ENCODE results near the gene GNB1L. TPM values are rescaled to one million over a fixed set of nuclear protein-coding genes. Genes with fewer than 3 reads are reported as not detected.
"Not testable (repeated sequence)": the region's sequence is repeated elsewhere in the genome, so short reads cannot be mapped to it uniquely, and the experiment has no call there.

Gene GNB1L
- polyA plus RNA-seq, 1 donor from 2014 or later: 16.5 TPM

DNA sequence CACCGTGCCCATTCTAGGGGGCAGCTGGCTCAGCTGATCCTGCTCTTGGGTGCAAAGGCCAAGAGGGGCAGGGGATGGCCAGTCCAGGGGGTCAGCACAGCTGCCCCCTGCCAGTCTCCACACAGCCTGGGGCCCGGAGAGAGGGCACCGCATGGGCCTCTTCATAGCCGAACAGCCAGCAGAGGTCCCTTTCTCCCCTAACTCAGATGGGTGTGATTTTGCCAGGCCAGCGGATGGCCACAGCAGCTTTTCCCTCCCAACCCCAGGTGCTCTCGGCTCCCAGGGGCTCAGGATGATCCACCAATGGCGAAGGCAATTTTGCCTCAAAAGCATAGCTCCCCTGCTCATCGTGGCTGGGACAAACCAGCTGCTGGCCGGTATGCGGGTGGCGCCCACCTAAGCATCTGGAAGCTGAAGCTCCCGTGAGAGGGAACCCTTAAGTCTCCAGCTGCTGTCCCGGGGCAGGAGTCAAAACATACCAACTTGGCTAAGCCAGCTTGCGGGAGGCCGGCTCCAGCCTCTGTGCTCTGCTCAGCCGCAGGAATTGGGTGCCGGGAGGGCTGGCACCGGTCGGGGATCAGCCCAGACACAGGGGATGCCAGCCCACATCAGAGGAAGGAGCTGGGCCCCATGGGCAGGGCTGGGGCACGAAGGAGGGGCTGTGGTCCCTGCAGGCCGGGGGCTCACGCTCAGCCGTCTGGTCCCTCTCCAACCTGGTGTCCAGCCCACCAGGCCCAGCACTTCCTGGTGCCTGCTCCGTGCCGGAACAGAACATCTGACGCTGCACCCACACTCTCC, 30.5 kb upstream of the GNB1L start:
- Histone ChIP-seq H4K20me1 (ENCODE audit: insufficient read depth) (no peaks in the 10 kb centered on the region), H3K4me2 (ENCODE audit: low read length) (no peak overlapping the region), H2AFZ (ENCODE audit: low read depth, low read length) (no peak overlapping the region), H3F3A (ENCODE audit: insufficient read depth, low read length, poor library complexity, severe bottlenecking) (no peaks in the 10 kb centered on the region), H3K9me3 (ENCODE audit: low read length) (no peaks in the 10 kb centered on the region), H3K9me2 (ENCODE audit: insufficient read depth, low read length) (no peaks in the 10 kb centered on the region), H3K27me3 (ENCODE audit: insufficient read depth, low read depth, low read length) (no peaks in the 10 kb centered on the region), H3K27ac (ENCODE audit: low read length) (no peak overlapping the region), H3K4me3 (ENCODE audit: low read length) (no peak overlapping the region), H3K79me2 (replicated peaks; ENCODE audit: insufficient read depth, low read length) (no peaks in the 10 kb centered on the region), H3K36me3 (ENCODE audit: insufficient read depth, low read length) (no peaks in the 10 kb centered on the region), H3K9ac (ENCODE audit: low read length) (no peak overlapping the region)
- TF ChIP-seq REST (IDR thresholded peaks at IDR 0.05; ENCODE audit: borderline replicate concordance): no peak
- TF ChIP-seq TAF1 (IDR thresholded peaks at IDR 0.05; ENCODE audit: low read depth): no peak

GRCh38 chr22:19884161-19884953, 29.7 kb upstream of the GNB1L start:
- Histone ChIP-seq H3K9ac (ENCODE audit: low read length) (no peak overlapping the region), H4K20me1 (ENCODE audit: insufficient read depth) (no peaks in the 10 kb centered on the region), H3K4me2 (ENCODE audit: low read length) (no peak overlapping the region), H3K79me2 (replicated peaks; ENCODE audit: insufficient read depth, low read length) (no peaks in the 10 kb centered on the region), H3K27ac (ENCODE audit: low read length) (no peak overlapping the region), H3K27me3 (ENCODE audit: insufficient read depth, low read depth, low read length) (no peaks in the 10 kb centered on the region), H3K9me3 (ENCODE audit: low read length) (no peaks in the 10 kb centered on the region), H3F3A (ENCODE audit: insufficient read depth, low read length, poor library complexity, severe bottlenecking) (no peaks in the 10 kb centered on the region), H3K36me3 (ENCODE audit: insufficient read depth, low read length) (no peaks in the 10 kb centered on the region), H2AFZ (ENCODE audit: low read depth, low read length) (no peak overlapping the region), H3K9me2 (ENCODE audit: insufficient read depth, low read length) (no peaks in the 10 kb centered on the region), H3K4me3 (ENCODE audit: low read length) (no peak overlapping the region)
- TF ChIP-seq SMC3 (conservative IDR thresholded peaks at IDR 0.05; ENCODE audit: poor library complexity) (no peak), REST (IDR thresholded peaks at IDR 0.05; ENCODE audit: borderline replicate concordance) (no peak), RAD21 (conservative IDR thresholded peaks at IDR 0.05) (no peak), EP300 (conservative IDR thresholded peaks at IDR 0.05; ENCODE audit: poor library complexity, severe bottlenecking) (no peak), TAF1 (IDR thresholded peaks at IDR 0.05; ENCODE audit: low read depth) (no peak), POLR2AphosphoS5 (IDR thresholded peaks at IDR 0.05) (no peak), EZH2 (IDR thresholded peaks at IDR 0.05; ENCODE audit: borderline replicate concordance, insufficient read depth, low read length, poor library complexity, severe bottlenecking) (no peak), CTCF (IDR thresholded peaks at IDR 0.05; ENCODE audit: poor library complexity, severe bottlenecking) (no peak), MXI1 (conservative IDR thresholded peaks at IDR 0.05; ENCODE audit: poor library complexity, severe bottlenecking) (no peak)

DNA sequence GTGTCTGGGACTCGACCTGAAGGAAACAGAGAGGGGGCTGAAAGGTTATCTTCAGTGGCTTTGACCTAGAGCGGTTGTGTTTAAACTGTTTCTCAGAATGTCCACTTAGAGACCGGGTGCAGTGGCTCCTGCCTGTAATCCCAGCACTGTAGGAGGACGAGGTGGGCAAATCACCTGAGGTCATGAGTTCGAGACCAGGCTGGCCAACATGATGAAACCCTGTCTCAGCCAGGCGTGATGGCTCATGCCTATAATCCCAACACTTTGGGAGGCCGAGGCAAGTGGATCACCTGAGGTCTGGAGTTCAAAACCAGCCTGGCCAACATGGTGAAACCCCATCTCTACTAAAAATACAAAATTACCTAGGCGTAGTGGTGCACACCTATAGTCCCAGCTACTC, 28.8 kb upstream of the GNB1L start:
- H3K4me3 ChIP-seq (ENCODE audit: low read length); H2AFZ ChIP-seq (ENCODE audit: low read depth, low read length); H3K4me2 ChIP-seq (ENCODE audit: low read length); H3F3A ChIP-seq (ENCODE audit: insufficient read depth, low read length, poor library complexity, severe bottlenecking); H3K9ac ChIP-seq (ENCODE audit: low read length); H3K9me2 ChIP-seq (ENCODE audit: insufficient read depth, low read length); H3K27me3 ChIP-seq (ENCODE audit: insufficient read depth, low read depth, low read length); H3K27ac ChIP-seq (ENCODE audit: low read length); H3K79me2 ChIP-seq (replicated peaks; ENCODE audit: insufficient read depth, low read length); H4K20me1 ChIP-seq (ENCODE audit: insufficient read depth); H3K9me3 ChIP-seq (ENCODE audit: low read length); H3K36me3 ChIP-seq (ENCODE audit: insufficient read depth, low read length): not testable (repeated sequence)
